GM23338 (cell line): ENCODE results near the gene USP6NL. TPM values are rescaled to one million over a fixed set of nuclear protein-coding genes. Genes with fewer than 3 reads are reported as not detected.

Experiments
- ATAC-seq: fragments of 200-7000 bp; cut with Tn5 transposase; 3 replicates; pipeline ENCODE4 v1.9.1; 2020
- DNase-seq: peaks from one replicate; pipeline ENCODE4 v3.0.0-alpha.2; 2015; ENCODE audit warnings: low spot score
- H2AFZ ChIP-seq: fragments of 200-600 bp; sonication (generic); 2 replicates; pipeline ENCODE4 v1.8.0; 2016; ENCODE audit warnings: antibody characterized with exemption, mild to moderate bottlenecking, moderate library complexity
- H3F3A ChIP-seq: fragments of 200-600 bp; sonication (generic); replicated peaks from 2 replicates; pipeline ENCODE4 v1.8.0; 2017; ENCODE audit warnings: antibody characterized with exemption, mixed run types, low read depth
- H3K27ac ChIP-seq: fragments of 200-600 bp; sonication (generic); 2 replicates; pipeline ENCODE4 v1.6.1; 2016; ENCODE audit warnings: low read depth
- H3K27me3 ChIP-seq: fragments of 200-600 bp; sonication (generic); 2 replicates; pipeline ENCODE4 v1.8.0; 2016; ENCODE audit warnings: mild to moderate bottlenecking, mixed run types, moderate library complexity; ENCODE audit not compliant: insufficient read depth
- H3K36me3 ChIP-seq: fragments of 200-600 bp; sonication (generic); 2 replicates; pipeline ENCODE4 v1.8.0; 2016; ENCODE audit warnings: mild to moderate bottlenecking; ENCODE audit not compliant: insufficient read depth
- H3K4me1 ChIP-seq: fragments of 200-600 bp; sonication (generic); 2 replicates; pipeline ENCODE4 v1.8.0; 2016; ENCODE audit warnings: mild to moderate bottlenecking, moderate library complexity; ENCODE audit not compliant: insufficient read depth
- H3K4me2 ChIP-seq: fragments of 200-600 bp; sonication (generic); 2 replicates; pipeline ENCODE4 v1.7.1; 2017; ENCODE audit warnings: mixed run types
- H3K4me3 ChIP-seq: fragments of 200-600 bp; sonication (generic); 2 replicates; pipeline ENCODE4 v1.6.1; 2016; ENCODE audit warnings: mixed run types
- H3K79me2 ChIP-seq: fragments of 200-600 bp; sonication (generic); replicated peaks from 2 replicates; pipeline ENCODE4 v1.8.0; 2017; ENCODE audit warnings: mild to moderate bottlenecking; ENCODE audit not compliant: insufficient read depth
- H3K9me2 ChIP-seq: fragments of 200-600 bp; sonication (generic); 2 replicates; pipeline ENCODE4 v1.8.0; 2017; ENCODE audit not compliant: insufficient read depth
- H4K20me1 ChIP-seq: fragments of 200-600 bp; sonication (generic); replicated peaks from 2 replicates; pipeline ENCODE4 v1.8.0; 2017; ENCODE audit warnings: mild to moderate bottlenecking; ENCODE audit not compliant: insufficient read depth
- H3K27ac Mint-ChIP-seq: 2 replicates; pipeline ENCODE4 v1.8.0; 2020; ENCODE audit warnings: inconsistent platforms, mild to moderate bottlenecking, moderate library complexity, mixed read lengths
- H3K27me3 Mint-ChIP-seq: 3 replicates; pipeline ENCODE4 v1.8.0; 2022; ENCODE audit warnings: low read depth, mild to moderate bottlenecking, moderate library complexity, mixed read lengths, inconsistent platforms; ENCODE audit not compliant: insufficient read depth, poor library complexity
- H3K36me3 Mint-ChIP-seq: 3 replicates; pipeline ENCODE4 v1.8.0; 2021; ENCODE audit warnings: low read depth, mild to moderate bottlenecking, inconsistent platforms, moderate library complexity, mixed read lengths
- H3K4me1 Mint-ChIP-seq: 3 replicates; pipeline ENCODE4 v1.8.0; 2020; ENCODE audit warnings: mild to moderate bottlenecking, inconsistent platforms, mixed read lengths
- H3K4me3 Mint-ChIP-seq: 3 replicates; pipeline ENCODE4 v1.8.0; 2021; ENCODE audit warnings: moderate library complexity, mild to moderate bottlenecking, inconsistent platforms, mixed read lengths
- H3K9me3 Mint-ChIP-seq: 3 replicates; pipeline ENCODE4 v1.8.0; 2020; ENCODE audit warnings: moderate library complexity, mild to moderate bottlenecking, inconsistent platforms, mixed read lengths
- CREB1 ChIP-seq: fragments of 250-450 bp; sonication (Bioruptor Pico); IDR thresholded peaks from 2 replicates; pipeline ENCODE4 v1.5.0; 2020; ENCODE audit warnings: low read depth, mild to moderate bottlenecking, moderate library complexity
- EZH2phosphoT487 ChIP-seq: fragments of 200-600 bp; sonication (generic); IDR thresholded peaks from one replicate; pipeline ENCODE4 v1.8.1; 2018; ENCODE audit warnings: antibody characterized with exemption; ENCODE audit not compliant: unreplicated experiment
- JUNB ChIP-seq: IDR thresholded peaks from one replicate; pipeline ENCODE4 v1.6.1; 2016; ENCODE audit warnings: antibody characterized with exemption; ENCODE audit not compliant: unreplicated experiment
- POLR2AphosphoS5 ChIP-seq: IDR thresholded peaks from 2 replicates; pipeline ENCODE4 v1.6.1; 2016; ENCODE audit warnings: antibody characterized with exemption, low read depth
- STAT1 ChIP-seq: IDR thresholded peaks from one replicate; pipeline ENCODE4 v1.6.1; 2016; ENCODE audit warnings: antibody characterized with exemption; ENCODE audit not compliant: unreplicated experiment
- ZNF331 ChIP-seq: fragments of 250-450 bp; sonication (Bioruptor Pico); IDR thresholded peaks from 2 replicates; pipeline ENCODE4 v1.5.0; 2020; ENCODE audit warnings: low read depth, mild to moderate bottlenecking, moderate library complexity
- polyA plus RNA-seq: library from polyadenylated mRNA; unstranded; fragments of >200 nt; fragmentation: Nextera tagmentation; extraction: Ambion mirVana; gene quantifications from 2 replicates; pipeline ENCODE4 v1.2.1, GENCODE V29; 2016
- total RNA-seq: library from RNA; depleted of rRNA; stranded (reverse); fragments of >200 nt; shearing (Covaris generic); gene quantifications from 2 replicates; pipeline ENCODE4 v1.2.3, GENCODE V29; 2014
- TF ChIP-seq, protein P1 (sequence below): IDR thresholded peaks from 2 replicates; pipeline ENCODE4 v1.6.1; 2016; ENCODE audit warnings: antibody characterized with exemption
- TF ChIP-seq, protein P2 (sequence below): fragments of 250-450 bp; sonication (Bioruptor Pico); IDR thresholded peaks from 2 replicates; pipeline ENCODE4 v1.5.0; 2020; ENCODE audit warnings: mild to moderate bottlenecking, moderate library complexity

Gene USP6NL
- total and polyA plus RNA-seq, 2 experiments from 2014 or later: 8.1 to 29.7 TPM

DNA sequence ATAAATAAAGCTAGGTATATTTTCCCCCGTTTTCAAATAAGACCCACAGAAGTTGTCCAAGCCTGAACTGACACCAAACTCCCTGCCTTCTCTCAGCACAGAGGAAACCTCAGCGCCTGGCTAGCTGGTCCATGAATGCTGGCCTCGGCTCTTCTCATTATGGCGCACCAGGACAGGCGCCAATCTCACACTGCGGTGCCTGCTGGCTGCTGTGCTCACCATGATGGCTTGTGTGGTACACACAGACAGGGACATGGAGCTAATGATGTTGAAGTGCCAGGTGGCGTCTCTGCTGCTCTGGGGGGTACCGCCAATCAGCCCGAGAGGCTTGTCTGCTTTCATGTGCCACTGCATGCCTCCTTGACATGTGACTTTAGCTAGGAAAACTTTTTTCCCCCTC is 43.2 kb upstream of the USP6NL start:
- Histone ChIP-seq H4K20me1 (no peaks in the 10 kb centered on the region), H3F3A (no peaks in the 10 kb centered on the region), H3K4me3 (no peak overlapping the region), H3K27ac (no peak overlapping the region), H2AFZ (0 out of 2 replicates have a peak overlapping the region, but pooled peaks have one; percentile 43), H3K4me1 (no peaks in the 10 kb centered on the region), H3K79me2 (no peaks in the 10 kb centered on the region), H3K4me2 (no peak overlapping the region), H3K9me2 (no peaks in the 10 kb centered on the region), H3K36me3 (no peaks in the 10 kb centered on the region), H3K27me3 (no peaks in the 10 kb centered on the region)
- H3K4me1 Mint-ChIP-seq: no peaks in the 10 kb centered on the region
- peaks cover 3% of the 10 kb centered on the region for H3K27me3 Mint-ChIP-seq
- H3K4me3 Mint-ChIP-seq: no peak overlapping the region
- H3K36me3 Mint-ChIP-seq: no peaks in the 10 kb centered on the region
- ATAC-seq: no peak
- DNase-seq: no peak
- no peak overlapping the region for H3K27ac Mint-ChIP-seq
- TF ChIP-seq STAT1 (no peak), JUNB (no peak), POLR2AphosphoS5 (no peak), EZH2phosphoT487 (no peak), ZNF331 (CRISPR knock-in tag) (no peak), CREB1 (CRISPR knock-in tag) (no peak)
- TF ChIP-seq, protein P1, sequence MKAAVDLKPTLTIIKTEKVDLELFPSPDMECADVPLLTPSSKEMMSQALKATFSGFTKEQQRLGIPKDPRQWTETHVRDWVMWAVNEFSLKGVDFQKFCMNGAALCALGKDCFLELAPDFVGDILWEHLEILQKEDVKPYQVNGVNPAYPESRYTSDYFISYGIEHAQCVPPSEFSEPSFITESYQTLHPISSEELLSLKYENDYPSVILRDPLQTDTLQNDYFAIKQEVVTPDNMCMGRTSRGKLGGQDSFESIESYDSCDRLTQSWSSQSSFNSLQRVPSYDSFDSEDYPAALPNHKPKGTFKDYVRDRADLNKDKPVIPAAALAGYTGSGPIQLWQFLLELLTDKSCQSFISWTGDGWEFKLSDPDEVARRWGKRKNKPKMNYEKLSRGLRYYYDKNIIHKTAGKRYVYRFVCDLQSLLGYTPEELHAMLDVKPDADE: no peak
- TF ChIP-seq, protein P2, sequence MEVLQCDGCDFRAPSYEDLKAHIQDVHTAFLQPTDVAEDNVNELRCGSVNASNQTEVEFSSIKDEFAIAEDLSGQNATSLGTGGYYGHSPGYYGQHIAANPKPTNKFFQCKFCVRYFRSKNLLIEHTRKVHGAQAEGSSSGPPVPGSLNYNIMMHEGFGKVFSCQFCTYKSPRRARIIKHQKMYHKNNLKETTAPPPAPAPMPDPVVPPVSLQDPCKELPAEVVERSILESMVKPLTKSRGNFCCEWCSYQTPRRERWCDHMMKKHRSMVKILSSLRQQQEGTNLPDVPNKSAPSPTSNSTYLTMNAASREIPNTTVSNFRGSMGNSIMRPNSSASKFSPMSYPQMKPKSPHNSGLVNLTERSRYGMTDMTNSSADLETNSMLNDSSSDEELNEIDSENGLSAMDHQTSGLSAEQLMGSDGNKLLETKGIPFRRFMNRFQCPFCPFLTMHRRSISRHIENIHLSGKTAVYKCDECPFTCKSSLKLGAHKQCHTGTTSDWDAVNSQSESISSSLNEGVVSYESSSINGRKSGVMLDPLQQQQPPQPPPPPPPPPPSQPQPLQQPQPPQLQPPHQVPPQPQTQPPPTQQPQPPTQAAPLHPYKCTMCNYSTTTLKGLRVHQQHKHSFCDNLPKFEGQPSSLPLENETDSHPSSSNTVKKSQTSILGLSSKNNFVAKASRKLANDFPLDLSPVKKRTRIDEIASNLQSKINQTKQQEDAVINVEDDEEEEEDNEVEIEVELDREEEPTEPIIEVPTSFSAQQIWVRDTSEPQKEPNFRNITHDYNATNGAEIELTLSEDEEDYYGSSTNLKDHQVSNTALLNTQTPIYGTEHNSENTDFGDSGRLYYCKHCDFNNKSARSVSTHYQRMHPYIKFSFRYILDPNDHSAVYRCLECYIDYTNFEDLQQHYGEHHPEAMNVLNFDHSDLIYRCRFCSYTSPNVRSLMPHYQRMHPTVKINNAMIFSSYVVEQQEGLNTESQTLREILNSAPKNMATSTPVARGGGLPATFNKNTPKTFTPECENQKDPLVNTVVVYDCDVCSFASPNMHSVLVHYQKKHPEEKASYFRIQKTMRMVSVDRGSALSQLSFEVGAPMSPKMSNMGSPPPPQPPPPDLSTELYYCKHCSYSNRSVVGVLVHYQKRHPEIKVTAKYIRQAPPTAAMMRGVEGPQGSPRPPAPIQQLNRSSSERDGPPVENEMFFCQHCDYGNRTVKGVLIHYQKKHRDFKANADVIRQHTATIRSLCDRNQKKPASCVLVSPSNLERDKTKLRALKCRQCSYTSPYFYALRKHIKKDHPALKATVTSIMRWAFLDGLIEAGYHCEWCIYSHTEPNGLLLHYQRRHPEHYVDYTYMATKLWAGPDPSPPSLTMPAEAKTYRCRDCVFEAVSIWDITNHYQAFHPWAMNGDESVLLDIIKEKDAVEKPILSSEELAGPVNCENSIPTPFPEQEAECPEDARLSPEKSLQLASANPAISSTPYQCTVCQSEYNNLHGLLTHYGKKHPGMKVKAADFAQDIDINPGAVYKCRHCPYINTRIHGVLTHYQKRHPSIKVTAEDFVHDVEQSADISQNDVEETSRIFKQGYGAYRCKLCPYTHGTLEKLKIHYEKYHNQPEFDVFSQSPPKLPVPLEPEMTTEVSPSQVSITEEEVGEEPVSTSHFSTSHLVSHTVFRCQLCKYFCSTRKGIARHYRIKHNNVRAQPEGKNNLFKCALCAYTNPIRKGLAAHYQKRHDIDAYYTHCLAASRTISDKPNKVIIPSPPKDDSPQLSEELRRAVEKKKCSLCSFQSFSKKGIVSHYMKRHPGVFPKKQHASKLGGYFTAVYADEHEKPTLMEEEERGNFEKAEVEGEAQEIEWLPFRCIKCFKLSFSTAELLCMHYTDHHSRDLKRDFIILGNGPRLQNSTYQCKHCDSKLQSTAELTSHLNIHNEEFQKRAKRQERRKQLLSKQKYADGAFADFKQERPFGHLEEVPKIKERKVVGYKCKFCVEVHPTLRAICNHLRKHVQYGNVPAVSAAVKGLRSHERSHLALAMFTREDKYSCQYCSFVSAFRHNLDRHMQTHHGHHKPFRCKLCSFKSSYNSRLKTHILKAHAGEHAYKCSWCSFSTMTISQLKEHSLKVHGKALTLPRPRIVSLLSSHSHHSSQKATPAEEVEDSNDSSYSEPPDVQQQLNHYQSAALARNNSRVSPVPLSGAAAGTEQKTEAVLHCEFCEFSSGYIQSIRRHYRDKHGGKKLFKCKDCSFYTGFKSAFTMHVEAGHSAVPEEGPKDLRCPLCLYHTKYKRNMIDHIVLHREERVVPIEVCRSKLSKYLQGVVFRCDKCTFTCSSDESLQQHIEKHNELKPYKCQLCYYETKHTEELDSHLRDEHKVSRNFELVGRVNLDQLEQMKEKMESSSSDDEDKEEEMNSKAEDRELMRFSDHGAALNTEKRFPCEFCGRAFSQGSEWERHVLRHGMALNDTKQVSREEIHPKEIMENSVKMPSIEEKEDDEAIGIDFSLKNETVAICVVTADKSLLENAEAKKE (CRISPR knock-in tag): no peak
- H3K9me3 Mint-ChIP-seq: no peaks in the 10 kb centered on the region; the same call in 2 of the 3 replicates
